SJSA1 (cell line): ENCODE measurements around the gene HIVEP3. TPM values are rescaled to one million over a fixed set of nuclear protein-coding genes. Genes with fewer than 3 reads are reported as not detected.

Experiments used
- DNase-seq, 2 experiments: peaks; one replicate each; pipeline ENCODE4 v3.0.0-alpha.2; 2015 to 2020; ENCODE audit warnings: low spot score in 2 of 2, low read depth in 1 of 2
- H3K27ac ChIP-seq: fragments of 250-450 bp; sonication (Bioruptor Pico); 2 replicates; pipeline ENCODE4 v1.5.1; 2020; ENCODE audit warnings: mild to moderate bottlenecking, moderate library complexity
- H3K27me3 ChIP-seq: fragments of 250-450 bp; sonication (Bioruptor Pico); replicated peaks from 2 replicates; pipeline ENCODE4 v1.5.1; 2020; ENCODE audit warnings: mild to moderate bottlenecking, moderate library complexity
- H3K36me3 ChIP-seq: fragments of 250-450 bp; sonication (Bioruptor Pico); 2 replicates; pipeline ENCODE4 v1.5.1; 2020; ENCODE audit warnings: mild to moderate bottlenecking
- H3K4me1 ChIP-seq: fragments of 250-450 bp; sonication (Bioruptor Pico); replicated peaks from 2 replicates; pipeline ENCODE4 v1.6.1; 2021; ENCODE audit warnings: mild to moderate bottlenecking
- H3K4me3 ChIP-seq: fragments of 250-450 bp; sonication (Bioruptor Pico); 2 replicates; pipeline ENCODE4 v1.5.1; 2020; ENCODE audit warnings: mild to moderate bottlenecking
- H3K9me3 ChIP-seq: fragments of 250-450 bp; sonication (Bioruptor Pico); replicated peaks from 2 replicates; pipeline ENCODE4 v1.5.1; 2020; ENCODE audit warnings: mild to moderate bottlenecking
- total RNA-seq: library from RNA; depleted of rRNA; stranded (reverse); fragments of >200 nt; shearing (Covaris generic); gene quantifications from 2 replicates; pipeline ENCODE4 v1.2.3, GENCODE V29; 2014

Gene HIVEP3
- total RNA-seq, 1 experiment from 2014 or later, result 2.2 TPM

DNA sequence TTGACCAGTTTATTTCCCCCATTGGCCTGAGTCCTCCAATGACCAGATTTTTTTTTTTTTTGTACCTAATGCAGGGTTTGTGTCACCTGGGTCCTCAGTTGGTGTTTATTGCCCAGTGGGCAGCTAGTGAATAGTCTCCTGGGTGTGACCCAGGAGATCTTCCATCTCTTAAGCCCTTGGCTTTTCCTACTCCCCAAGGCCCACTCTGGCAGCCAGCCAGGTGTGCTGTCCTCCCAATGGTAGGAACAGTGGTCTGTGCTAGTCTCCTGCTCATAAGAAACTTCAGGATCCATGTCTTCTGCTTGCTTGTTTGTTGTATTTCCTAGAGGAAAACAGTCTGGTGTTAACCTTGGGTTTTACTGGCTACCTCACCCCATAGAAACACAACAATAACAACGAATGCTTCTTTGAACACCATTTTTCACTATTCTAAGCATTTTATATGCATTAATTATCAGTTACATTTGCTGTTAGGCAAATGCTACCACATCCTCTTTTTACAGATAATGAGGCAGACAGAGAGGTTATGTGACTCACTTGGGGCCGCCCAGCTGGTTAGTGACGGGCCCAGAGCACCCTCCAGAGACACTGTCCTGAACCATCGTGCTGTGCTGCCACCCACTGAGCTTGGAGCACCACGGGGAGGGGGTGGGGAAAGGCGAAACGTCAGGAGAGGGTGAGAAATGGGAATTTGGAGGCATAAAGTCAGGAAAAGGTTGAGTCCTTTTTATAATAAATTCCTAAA is 107.5 kb downstream of the HIVEP3 start:
- Histone ChIP-seq H3K4me3 (no peak overlapping the region), H3K4me1 (peaks cover 23% of the 10 kb centered on the region), H3K9me3 (no peaks in the 10 kb centered on the region), H3K36me3 (no peaks in the 10 kb centered on the region), H3K27ac (peak overlapping the region; percentile 92; the same call in 1 of the 2 replicates), H3K27me3 (no peaks in the 10 kb centered on the region)
- DNase-seq, result peak; percentile 51 to 74

DNA sequence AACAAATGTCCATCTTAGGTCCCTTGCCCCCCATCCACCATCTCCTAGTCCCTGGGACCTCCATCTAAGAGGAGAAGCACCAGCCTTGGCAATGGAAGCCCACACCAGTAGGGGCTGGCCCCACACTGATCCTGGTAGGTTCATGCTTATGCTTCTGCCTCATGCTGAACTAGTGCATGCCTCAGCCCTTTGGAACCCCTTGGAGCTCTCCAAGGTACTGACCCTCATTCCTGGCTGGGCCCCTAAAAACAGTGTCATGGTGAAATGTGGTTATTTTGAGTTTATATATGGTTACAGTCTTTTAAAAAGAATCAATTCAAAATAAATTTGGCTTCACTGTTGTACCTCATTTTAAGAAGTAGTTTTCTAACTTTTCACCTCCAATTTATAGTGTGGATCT is 108.3 kb downstream of the HIVEP3 start:
- no peaks in the 10 kb centered on the region for H3K36me3 ChIP-seq

DNA sequence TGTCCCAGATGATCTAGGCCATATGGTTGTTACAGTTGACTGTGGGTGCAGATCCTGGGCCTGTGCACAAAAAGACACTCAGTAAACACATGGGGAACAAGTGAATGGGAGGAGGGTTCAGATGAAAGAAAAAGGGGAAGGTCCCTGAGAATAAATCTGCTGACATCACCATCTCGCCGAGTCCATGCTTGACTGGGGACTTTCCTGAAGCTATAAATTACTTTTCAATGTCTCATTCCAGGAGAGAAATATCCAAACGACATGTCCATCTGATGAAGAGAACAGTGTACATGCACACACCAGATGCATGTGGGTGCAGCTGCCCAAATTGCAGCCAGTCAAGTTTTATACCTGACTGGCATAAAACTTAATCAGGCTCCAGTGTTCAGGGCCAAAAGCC is 109.0 kb downstream of the HIVEP3 start:
- no peaks in the 10 kb centered on the region for H3K36me3 ChIP-seq
- H3K9me3 ChIP-seq, result no peaks in the 10 kb centered on the region
- no peak for DNase-seq
- H3K4me3 ChIP-seq, result no peak overlapping the region
- peaks cover 23% of the 10 kb centered on the region for H3K4me1 ChIP-seq
- no peaks in the 10 kb centered on the region for H3K27me3 ChIP-seq
- H3K27ac ChIP-seq, result no peak overlapping the region

More for the DNA sequence above, 108.3 kb downstream of the HIVEP3 start:
- no peak overlapping the region for H3K4me3 ChIP-seq
- DNase-seq, result peak; percentile 37 to 50
- H3K4me1 ChIP-seq, result peaks cover 23% of the 10 kb centered on the region
- H3K27ac ChIP-seq, result no peak overlapping the region
- no peaks in the 10 kb centered on the region for H3K27me3 ChIP-seq
- H3K9me3 ChIP-seq, result no peaks in the 10 kb centered on the region

DNA sequence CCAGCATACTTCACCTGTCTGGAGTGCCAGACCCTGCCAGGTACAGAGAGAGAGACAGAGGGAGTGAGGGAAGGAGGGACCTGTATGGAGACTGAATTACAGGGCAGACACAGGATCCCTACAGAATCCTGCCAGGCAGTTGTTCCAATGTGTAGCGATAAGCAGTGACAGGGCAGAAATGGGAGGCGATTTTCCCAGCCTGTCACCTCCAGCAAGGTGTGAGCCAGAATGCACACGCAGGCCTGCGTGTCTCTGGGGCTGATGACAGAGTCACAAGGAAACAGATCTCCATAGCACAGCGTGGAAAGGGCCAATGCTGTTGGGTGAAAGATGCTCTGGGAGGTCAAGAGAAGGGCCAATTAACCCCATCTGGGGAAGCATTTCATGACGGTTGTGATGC is 111.3 kb downstream of the HIVEP3 start:
- no peaks in the 10 kb centered on the region for H3K9me3 ChIP-seq
- DNase-seq, result no peak
- H3K27ac ChIP-seq, result no peak overlapping the region
- peaks cover 15% of the 10 kb centered on the region for H3K4me1 ChIP-seq
- H3K36me3 ChIP-seq, result no peaks in the 10 kb centered on the region
- H3K27me3 ChIP-seq, result no peaks in the 10 kb centered on the region
- H3K4me3 ChIP-seq, result no peak overlapping the region

DNA sequence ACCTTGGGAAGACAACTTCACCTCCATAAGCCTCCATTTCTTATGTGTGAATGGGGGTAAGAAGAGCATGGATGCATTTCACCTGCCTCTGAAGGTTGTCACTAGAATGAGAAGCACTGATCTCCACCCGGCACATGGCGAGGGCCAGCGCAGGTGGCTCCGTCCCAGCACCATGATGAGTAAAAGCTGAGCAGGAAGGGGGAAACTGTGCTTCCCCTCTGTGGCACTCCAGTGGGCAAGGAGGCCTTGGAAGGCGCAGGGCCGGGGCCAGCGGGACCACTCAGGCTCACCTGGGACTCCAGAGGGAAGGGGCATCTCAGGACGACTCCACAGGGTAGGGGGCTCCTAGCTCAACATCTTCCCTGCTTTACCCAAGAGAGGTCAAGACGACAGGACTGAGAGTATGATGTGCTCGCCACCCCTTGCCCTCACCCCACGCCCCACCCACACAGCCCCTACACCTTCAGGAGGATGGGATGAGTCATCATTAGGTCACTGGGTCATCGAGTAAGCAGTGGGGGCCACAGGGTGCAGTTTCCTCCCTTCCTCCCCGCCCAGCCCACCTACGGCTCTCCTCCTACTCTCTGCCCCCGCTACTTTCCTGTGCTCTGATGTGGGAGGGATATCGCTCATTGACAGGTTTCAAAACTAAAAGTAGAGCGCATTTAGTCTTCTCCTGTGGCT is 112.1 kb downstream of the HIVEP3 start:
- no peak for DNase-seq
- no peaks in the 10 kb centered on the region for H3K27me3 ChIP-seq
- peaks cover 7% of the 10 kb centered on the region for H3K4me1 ChIP-seq
- no peak overlapping the region for H3K27ac ChIP-seq
- no peaks in the 10 kb centered on the region for H3K36me3 ChIP-seq
- no peaks in the 10 kb centered on the region for H3K9me3 ChIP-seq
- no peak overlapping the region for H3K4me3 ChIP-seq

DNA sequence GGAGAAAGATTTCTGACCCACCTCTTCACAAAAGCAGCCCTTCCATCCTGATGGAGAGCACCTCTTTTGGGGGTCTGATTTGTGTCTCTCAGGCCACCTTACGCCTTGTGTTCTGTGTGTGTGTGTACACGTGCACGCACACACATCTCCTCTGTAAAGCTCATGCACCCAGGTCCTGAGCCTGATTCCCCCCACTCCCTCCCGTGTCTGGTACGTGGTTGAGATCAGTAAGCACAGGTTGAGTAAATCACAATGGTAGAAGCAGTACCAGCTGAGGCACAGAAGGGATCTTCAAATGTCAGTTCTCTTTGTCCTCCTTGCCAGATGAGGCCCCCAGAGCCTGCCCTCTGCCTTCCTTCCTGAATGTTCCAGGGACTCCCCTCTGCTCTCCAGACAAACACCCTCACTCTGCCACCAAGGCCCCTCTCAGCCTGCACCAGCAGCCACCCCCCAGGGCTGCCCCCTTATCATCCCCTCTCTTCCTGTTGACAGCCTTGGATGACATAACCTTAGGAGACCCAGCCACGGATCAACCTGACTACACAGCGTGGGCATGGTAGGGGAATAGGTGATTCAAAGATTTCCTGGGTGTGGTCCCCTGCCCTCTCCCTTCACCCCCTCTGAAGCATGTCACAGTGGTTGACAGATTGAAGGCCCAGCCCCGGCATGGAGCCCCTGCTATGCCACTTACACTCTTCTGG is 112.8 kb downstream of the HIVEP3 start:
- Histone ChIP-seq H3K4me1 (peaks cover under 1% of the 10 kb centered on the region; the same call in 1 of the 2 replicates), H3K36me3 (no peaks in the 10 kb centered on the region), H3K9me3 (no peaks in the 10 kb centered on the region), H3K27ac (no peak overlapping the region), H3K4me3 (no peak overlapping the region), H3K27me3 (no peaks in the 10 kb centered on the region)
- no peak for DNase-seq

DNA sequence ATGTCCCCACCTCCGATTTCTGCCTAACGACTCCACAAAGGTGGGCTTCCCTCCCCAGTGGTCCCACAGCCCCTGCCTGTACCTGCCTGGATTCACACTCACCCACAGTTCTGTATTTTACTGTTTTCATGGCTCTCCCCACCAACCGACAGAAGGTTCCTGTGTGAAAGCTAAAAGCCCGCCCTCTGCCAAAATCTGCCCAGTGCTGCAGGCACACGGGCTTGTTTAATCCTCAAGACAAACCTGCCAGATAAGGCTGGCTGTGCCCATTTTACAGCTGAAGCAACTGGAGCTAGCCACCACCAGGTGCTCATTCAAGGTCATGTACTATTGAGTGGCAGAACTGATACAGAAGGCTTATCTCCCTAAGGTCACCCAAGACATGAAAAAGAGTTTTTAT is 114.5 kb downstream of the HIVEP3 start:
- DNase-seq, result no peak
- Histone ChIP-seq H3K4me1 (no peaks in the 10 kb centered on the region; the same call in 1 of the 2 replicates), H3K27me3 (no peaks in the 10 kb centered on the region), H3K27ac (no peak overlapping the region), H3K4me3 (no peak overlapping the region), H3K9me3 (no peaks in the 10 kb centered on the region), H3K36me3 (no peaks in the 10 kb centered on the region)

DNA sequence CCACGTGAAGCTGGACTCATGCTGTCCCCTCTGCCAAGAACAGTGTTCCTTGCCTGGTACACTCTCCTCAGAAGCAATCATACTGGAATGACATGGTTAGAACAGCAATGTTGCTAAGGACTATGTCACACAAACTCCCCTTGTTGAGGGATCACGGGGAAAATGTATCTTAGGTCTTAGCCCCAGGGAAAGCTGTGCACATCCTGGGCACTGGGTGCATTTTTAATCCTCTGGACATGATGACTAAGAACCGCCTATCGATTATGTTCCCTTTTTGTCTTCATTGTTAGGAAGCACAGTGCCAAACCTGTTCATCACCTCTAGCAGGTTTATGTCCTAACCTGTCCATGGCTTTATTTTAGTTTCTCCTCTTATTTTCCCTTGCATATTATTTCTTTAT is 115.1 kb downstream of the HIVEP3 start:
- Histone ChIP-seq H3K9me3 (no peaks in the 10 kb centered on the region), H3K4me3 (no peak overlapping the region), H3K36me3 (no peaks in the 10 kb centered on the region), H3K4me1 (no peaks in the 10 kb centered on the region; the same call in 1 of the 2 replicates), H3K27ac (no peak overlapping the region), H3K27me3 (no peaks in the 10 kb centered on the region)
- no peak for DNase-seq

DNA sequence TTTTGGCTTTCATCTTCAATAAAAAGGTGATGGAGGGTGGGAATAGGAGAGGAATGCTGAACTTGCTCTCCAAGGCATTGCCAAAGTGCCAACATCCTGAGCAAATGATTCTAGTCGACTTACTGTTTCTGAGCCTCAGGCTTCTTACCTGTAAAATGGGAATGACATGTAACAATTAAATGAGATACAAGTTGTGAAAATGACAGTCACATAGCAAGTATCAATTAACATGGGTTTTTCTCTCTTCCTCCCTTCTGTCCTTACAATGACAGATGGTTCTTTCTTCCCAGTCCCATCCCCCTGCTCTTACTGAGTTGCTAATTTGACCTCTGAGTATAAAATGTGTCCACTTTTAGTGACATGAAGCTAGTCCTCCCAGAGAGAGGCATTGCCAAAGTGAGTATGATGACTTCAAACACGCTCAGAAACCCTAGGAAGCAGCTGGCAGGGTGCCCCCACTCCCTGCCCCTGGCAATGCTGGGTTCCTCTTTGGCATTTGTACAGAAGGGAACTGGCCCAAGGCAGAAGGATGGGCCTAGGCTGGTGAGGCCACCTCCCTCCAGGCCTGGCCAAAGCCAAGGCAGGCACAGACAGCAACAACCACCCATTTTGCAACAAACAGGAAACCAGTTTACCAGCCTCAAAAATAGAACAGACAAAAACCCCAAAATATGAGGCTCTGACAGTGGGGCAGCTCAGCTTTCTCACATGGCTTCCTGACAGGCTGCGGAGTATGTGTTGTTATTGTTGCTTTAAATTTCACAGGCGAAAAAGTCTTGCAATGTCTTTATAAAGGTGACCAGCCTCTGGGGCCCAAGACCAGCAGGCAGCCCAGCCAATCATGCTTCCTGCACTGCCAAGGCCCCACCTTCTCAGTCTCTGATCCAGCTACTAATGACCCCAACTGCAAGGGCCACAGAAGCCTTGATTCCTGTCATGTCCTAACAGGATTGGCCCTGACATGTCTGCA is 115.9 kb downstream of the HIVEP3 start:
- H3K27ac ChIP-seq, result no peak overlapping the region
- DNase-seq, result no peak
- H3K36me3 ChIP-seq, result no peaks in the 10 kb centered on the region
- H3K4me1 ChIP-seq, result no peaks in the 10 kb centered on the region; the same call in 1 of the 2 replicates
- no peaks in the 10 kb centered on the region for H3K27me3 ChIP-seq
- H3K4me3 ChIP-seq, result no peak overlapping the region
- no peaks in the 10 kb centered on the region for H3K9me3 ChIP-seq

DNA sequence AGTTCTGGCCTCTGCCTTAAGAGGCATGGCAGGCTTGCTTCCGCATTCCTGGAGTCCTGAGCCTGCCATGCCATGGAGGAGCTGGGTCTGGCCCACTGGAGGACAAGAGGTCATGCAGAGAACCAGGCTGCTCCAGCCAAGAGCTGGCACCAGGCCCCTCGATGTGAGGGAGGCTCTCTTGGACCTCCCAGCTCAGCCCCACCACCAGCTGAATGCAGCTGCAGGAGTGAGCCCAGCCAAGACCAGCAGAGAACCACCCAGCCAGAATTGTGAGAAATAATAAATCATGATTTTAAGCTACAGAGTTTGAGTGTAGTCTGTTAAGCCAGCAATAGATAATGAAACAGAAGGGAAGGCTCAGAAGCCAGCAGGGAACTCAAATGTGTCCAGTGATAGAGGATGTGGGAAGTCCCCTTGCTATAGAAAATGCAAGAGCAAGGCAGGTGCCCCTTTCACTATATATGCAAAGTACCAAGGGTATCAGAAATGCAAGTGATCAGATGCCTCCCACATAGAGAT is 118.4 kb downstream of the HIVEP3 start:
- H3K4me3 ChIP-seq, result no peak overlapping the region
- H3K27me3 ChIP-seq, result no peaks in the 10 kb centered on the region
- no peaks in the 10 kb centered on the region for H3K36me3 ChIP-seq
- H3K4me1 ChIP-seq, result no peaks in the 10 kb centered on the region
- H3K9me3 ChIP-seq, result no peaks in the 10 kb centered on the region
- DNase-seq, result no peak
- no peak overlapping the region for H3K27ac ChIP-seq

DNA sequence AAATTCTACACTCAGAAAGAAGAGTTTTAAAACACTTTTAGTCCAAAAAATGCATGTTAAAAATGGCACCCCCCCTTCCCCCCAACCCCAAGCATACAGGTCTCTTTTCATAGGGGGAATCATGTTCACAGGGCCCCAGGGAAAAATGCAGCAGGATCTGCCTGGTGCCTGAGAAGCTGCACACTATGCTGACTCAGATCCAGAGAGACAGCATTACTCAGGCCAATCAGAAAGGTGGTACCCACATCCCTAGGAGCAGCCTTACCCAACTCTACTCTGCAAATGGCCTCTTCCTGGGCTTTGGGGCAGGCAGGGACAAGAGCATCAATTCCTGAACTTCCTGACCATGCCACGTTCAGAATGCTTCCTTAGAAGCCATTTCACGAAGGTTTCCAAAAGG is 119.0 kb downstream of the HIVEP3 start:
- no peaks in the 10 kb centered on the region for H3K27me3 ChIP-seq
- no peak overlapping the region for H3K4me3 ChIP-seq
- H3K4me1 ChIP-seq, result no peaks in the 10 kb centered on the region
- H3K27ac ChIP-seq, result no peak overlapping the region
- H3K36me3 ChIP-seq, result no peaks in the 10 kb centered on the region
- H3K9me3 ChIP-seq, result no peaks in the 10 kb centered on the region
- no peak for DNase-seq

DNA sequence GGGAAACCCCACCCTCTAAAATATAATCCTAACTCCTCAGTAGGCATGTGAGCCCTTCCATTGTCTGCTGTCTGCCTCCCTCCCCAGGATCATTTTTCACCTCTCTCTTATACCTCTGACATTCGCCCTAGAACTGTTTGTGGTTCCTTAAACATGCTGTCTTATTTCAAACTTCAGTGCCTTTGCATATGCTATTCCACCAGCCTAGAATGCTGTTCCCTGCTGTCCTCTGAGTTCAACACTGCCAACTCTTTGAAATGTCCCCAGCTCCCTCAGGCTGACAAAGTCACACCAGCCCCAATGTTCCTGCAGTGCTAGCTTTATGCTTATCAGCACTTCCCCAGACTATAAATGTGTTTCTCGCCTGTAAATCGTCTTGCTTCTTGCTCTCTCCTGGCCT is 119.5 kb downstream of the HIVEP3 start:
- H3K27me3 ChIP-seq, result no peaks in the 10 kb centered on the region

DNA sequence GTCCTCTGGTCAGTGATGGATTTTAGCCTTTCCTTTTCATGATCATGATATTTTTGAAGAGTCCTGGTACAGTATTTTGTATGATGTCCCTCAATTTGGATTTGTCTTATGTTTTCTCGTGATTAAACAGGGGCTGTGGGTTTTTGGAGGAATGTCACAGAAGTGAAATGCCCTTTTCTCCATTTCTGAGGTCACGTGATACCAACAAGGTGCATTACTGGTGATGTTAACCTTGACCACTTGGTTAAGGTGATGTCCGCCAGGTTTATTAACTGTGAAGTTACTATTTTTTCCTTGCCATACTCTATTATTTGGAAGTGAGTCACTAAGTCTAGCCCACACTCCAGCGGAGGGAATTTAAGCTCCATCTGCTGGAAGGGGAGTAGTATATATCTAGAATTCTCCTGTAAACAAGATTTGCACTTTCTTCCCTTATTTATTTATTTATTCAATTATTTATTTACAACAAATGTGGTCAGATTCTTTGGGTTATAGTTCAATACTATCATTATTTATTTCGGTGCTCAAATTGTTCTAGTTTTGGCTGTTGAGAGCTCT is 123.4 kb downstream of the HIVEP3 start:
- H3K27me3 ChIP-seq, result no peaks in the 10 kb centered on the region
- no peaks in the 10 kb centered on the region for H3K4me1 ChIP-seq
- no peak overlapping the region for H3K27ac ChIP-seq
- H3K36me3 ChIP-seq, result no peaks in the 10 kb centered on the region
- H3K9me3 ChIP-seq, result no peaks in the 10 kb centered on the region
- peak in 1 of 2 experiments; percentile 38 for DNase-seq
- no peak overlapping the region for H3K4me3 ChIP-seq

More for the DNA sequence above, 119.5 kb downstream of the HIVEP3 start:
- no peak for DNase-seq
- H3K27ac ChIP-seq, result no peak overlapping the region
- H3K4me1 ChIP-seq, result no peaks in the 10 kb centered on the region
- no peaks in the 10 kb centered on the region for H3K9me3 ChIP-seq
- H3K4me3 ChIP-seq, result no peak overlapping the region
- H3K36me3 ChIP-seq, result no peaks in the 10 kb centered on the region
